Measurements from ENCODE around the gene ANXA5.

Gene ANXA5

GRCh38 chr4:121712001-121712651, 15.3 kb upstream of the ANXA5 start:
- DNase-seq, result no peak

- DNase-seq, result peak in 44 of 56 donors; percentile 1 to 90 (median 23)
Measured at GRCh38 chr4:121711263-121712000, 14.7 kb upstream of the ANXA5 start.

GRCh38 chr4:121709766-121710405, 13.1 kb upstream of the ANXA5 start:
- no peak for DNase-seq

- no peak for DNase-seq
Measured at GRCh38 chr4:121707344-121707743, 10.6 kb upstream of the ANXA5 start.

GRCh38 chr4:121706595-121707021, 9.8 kb upstream of the ANXA5 start:
- no peak for DNase-seq

- no peak for DNase-seq
Measured at GRCh38 chr4:121705521-121705920, 8.7 kb upstream of the ANXA5 start.

GRCh38 chr4:121702136-121702535, 5.4 kb upstream of the ANXA5 start:
- no peak for DNase-seq

- DNase-seq, result no peak
Measured at GRCh38 chr4:121701263-121701662, 4.5 kb upstream of the ANXA5 start.

GRCh38 chr4:121698236-121698671, 1.5 kb upstream of the ANXA5 start:
- DNase-seq, result peak in 5 of 56 donors; percentile 1 to 13 (median 3)

- DNase-seq, result peak in 1 of 56 donors; percentile 3
Measured at GRCh38 chr4:121697564-121697963, 784 bp upstream of the ANXA5 start.

GRCh38 chr4:121696170-121696580, 605 bp downstream of the ANXA5 start:
- DNase-seq, result peak in 53 of 56 donors; percentile 6 to 82 (median 48)

- no peak for DNase-seq
Measured at GRCh38 chr4:121693886-121694285, 2.9 kb downstream of the ANXA5 start.

- no peak for DNase-seq
Measured at GRCh38 chr4:121693450-121693849, 3.3 kb downstream of the ANXA5 start.

GRCh38 chr4:121692261-121692660, 4.5 kb downstream of the ANXA5 start:
- DNase-seq, result no peak

GRCh38 chr4:121690001-121690400, 6.8 kb downstream of the ANXA5 start:
- no peak for DNase-seq

- no peak for DNase-seq
Measured at GRCh38 chr4:121688701-121689100, 8.1 kb downstream of the ANXA5 start.

- no peak for DNase-seq
Measured at GRCh38 chr4:121688261-121688660, 8.5 kb downstream of the ANXA5 start.

- DNase-seq, result no peak
Measured at GRCh38 chr4:121686255-121686654, 10.5 kb downstream of the ANXA5 start.

- DNase-seq, result no peak
Measured at GRCh38 chr4:121685257-121685656, 11.5 kb downstream of the ANXA5 start.

GRCh38 chr4:121684561-121684960, 12.2 kb downstream of the ANXA5 start:
- no peak for DNase-seq

GRCh38 chr4:121684016-121684415, 12.8 kb downstream of the ANXA5 start:
- DNase-seq, result no peak

GRCh38 chr4:121680571-121680970, 16.2 kb downstream of the ANXA5 start:
- no peak for DNase-seq
